Measurements from ENCODE around the gene IL32.

DNA sequence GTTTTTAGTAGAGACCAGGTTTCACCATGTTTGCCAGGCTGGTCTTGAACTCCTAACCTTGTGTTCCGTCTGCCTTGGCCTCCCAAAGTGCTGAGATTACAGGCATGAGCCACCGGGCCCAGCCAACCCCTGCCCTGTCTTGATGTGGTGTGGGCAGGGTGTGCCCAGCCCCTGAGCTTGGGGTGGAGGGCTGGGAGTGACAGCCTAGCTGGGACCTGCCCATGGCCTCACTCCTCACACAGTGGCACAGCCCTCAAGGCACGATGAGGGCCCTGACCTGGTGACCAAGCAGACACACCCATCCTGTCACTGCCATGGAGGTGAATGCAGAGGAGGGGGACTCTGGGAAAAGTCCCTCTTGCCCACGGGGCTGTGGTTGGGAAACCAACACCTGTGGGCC is 3.0 kb downstream of the IL32 start:
- TF ChIP-seq, protein P1, sequence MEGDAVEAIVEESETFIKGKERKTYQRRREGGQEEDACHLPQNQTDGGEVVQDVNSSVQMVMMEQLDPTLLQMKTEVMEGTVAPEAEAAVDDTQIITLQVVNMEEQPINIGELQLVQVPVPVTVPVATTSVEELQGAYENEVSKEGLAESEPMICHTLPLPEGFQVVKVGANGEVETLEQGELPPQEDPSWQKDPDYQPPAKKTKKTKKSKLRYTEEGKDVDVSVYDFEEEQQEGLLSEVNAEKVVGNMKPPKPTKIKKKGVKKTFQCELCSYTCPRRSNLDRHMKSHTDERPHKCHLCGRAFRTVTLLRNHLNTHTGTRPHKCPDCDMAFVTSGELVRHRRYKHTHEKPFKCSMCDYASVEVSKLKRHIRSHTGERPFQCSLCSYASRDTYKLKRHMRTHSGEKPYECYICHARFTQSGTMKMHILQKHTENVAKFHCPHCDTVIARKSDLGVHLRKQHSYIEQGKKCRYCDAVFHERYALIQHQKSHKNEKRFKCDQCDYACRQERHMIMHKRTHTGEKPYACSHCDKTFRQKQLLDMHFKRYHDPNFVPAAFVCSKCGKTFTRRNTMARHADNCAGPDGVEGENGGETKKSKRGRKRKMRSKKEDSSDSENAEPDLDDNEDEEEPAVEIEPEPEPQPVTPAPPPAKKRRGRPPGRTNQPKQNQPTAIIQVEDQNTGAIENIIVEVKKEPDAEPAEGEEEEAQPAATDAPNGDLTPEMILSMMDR (IDR thresholded peaks at IDR 0.05): no peak
- TF ChIP-seq EZH2 (IDR thresholded peaks at IDR 0.05; ENCODE audit: borderline replicate concordance, insufficient read depth, low read depth, low read length, poor library complexity, severe bottlenecking): no peak
